HepG2 (cell line): ENCODE measurements around the gene ATP8B1. TPM values are rescaled to one million over a fixed set of nuclear protein-coding genes. Genes with fewer than 3 reads are reported as not detected.

Experiments used
- E2F1 ChIP-seq: sonication (generic); formaldehyde crosslinking; IDR thresholded peaks from 2 replicates; pipeline ENCODE4 v1.5.0; 2020; ENCODE audit warnings: missing genetic modification reagents
- ETS1 ChIP-seq: sonication (generic); formaldehyde crosslinking; IDR thresholded peaks from 2 replicates; pipeline ENCODE4 v1.4.0; 2020; ENCODE audit warnings: missing genetic modification reagents
- KLF12 ChIP-seq: sonication (generic); formaldehyde crosslinking; IDR thresholded peaks from 2 replicates; pipeline ENCODE4 v1.4.0; 2020; ENCODE audit warnings: missing genetic modification reagents, borderline replicate concordance
- MAX ChIP-seq: IDR thresholded peaks from 2 replicates; pipeline ENCODE4 v1.6.1; 2012; ENCODE audit warnings: inconsistent platforms
- NFRKB ChIP-seq: fragments of 450-650 bp; IDR thresholded peaks from 2 replicates; pipeline ENCODE4 v1.6.1; 2017
- NKX3-1 ChIP-seq: sonication (generic); formaldehyde crosslinking; IDR thresholded peaks from 2 replicates; pipeline ENCODE4 v1.5.0; 2020; ENCODE audit warnings: missing genetic modification reagents
- POLR2G ChIP-seq: fragments of 200-400 bp; formaldehyde crosslinking; IDR thresholded peaks from 2 replicates; pipeline ENCODE4 v1.6.1; 2018; ENCODE audit warnings: mild to moderate bottlenecking, low read depth, low read length, moderate library complexity
- RBM39 ChIP-seq: fragments of 200-400 bp; formaldehyde crosslinking; IDR thresholded peaks from one replicate; pipeline ENCODE4 v1.6.1; 2018; ENCODE audit warnings: antibody characterized with exemption, mild to moderate bottlenecking, low read depth, low read length; ENCODE audit not compliant: poor library complexity, severe bottlenecking
- SETDB1 ChIP-seq: sonication (generic); formaldehyde crosslinking; IDR thresholded peaks from 2 replicates; pipeline ENCODE4 v1.5.1; 2020; ENCODE audit warnings: missing genetic modification reagents, mild to moderate bottlenecking, borderline replicate concordance
- SP140L ChIP-seq: sonication (generic); formaldehyde crosslinking; IDR thresholded peaks from 2 replicates; pipeline ENCODE4 v1.4.0; 2020; ENCODE audit warnings: missing genetic modification reagents, borderline replicate concordance
- SRSF4 ChIP-seq: fragments of 200-400 bp; formaldehyde crosslinking; IDR thresholded peaks from one replicate; pipeline ENCODE4 v1.6.1; 2018; ENCODE audit warnings: mild to moderate bottlenecking, low read depth, low read length, moderate library complexity; ENCODE audit not compliant: poor library complexity, severe bottlenecking
- SRY ChIP-seq: sonication (generic); formaldehyde crosslinking; IDR thresholded peaks from 2 replicates; pipeline ENCODE4 v1.8.0; 2022; ENCODE audit warnings: mild to moderate bottlenecking, missing genetic modification reagents
- TSC22D2 ChIP-seq: sonication (generic); formaldehyde crosslinking; IDR thresholded peaks from 2 replicates; pipeline ENCODE4 v1.5.1; 2020; ENCODE audit warnings: missing genetic modification reagents, mild to moderate bottlenecking, borderline replicate concordance
- ZBTB37 ChIP-seq: sonication (generic); formaldehyde crosslinking; IDR thresholded peaks from 2 replicates; pipeline ENCODE4 v1.4.0; 2020; ENCODE audit warnings: mild to moderate bottlenecking, missing genetic modification reagents
- ZNF264 ChIP-seq: sonication (generic); formaldehyde crosslinking; IDR thresholded peaks from 2 replicates; pipeline ENCODE4 v1.4.0; 2020; ENCODE audit warnings: missing genetic modification reagents
- ZNF740 ChIP-seq: sonication (generic); formaldehyde crosslinking; IDR thresholded peaks from 2 replicates; pipeline ENCODE4 v1.4.0; 2020; ENCODE audit warnings: missing genetic modification reagents
- ZNF746 ChIP-seq: sonication (generic); formaldehyde crosslinking; IDR thresholded peaks from 2 replicates; pipeline ENCODE4 v1.8.0; 2022; ENCODE audit warnings: mild to moderate bottlenecking, missing genetic modification reagents
- polyA plus RNA-seq, 8 experiments: library from polyadenylated mRNA; depleted of rRNA in 3 of 8; stranded (reverse) in 7 of 8; unstranded in 1 of 8; fragments of >200 nt; fragmentation: Illumina TruSeq in 4 of 8; extraction: Trizol in 4 of 8; gene quantifications; 2 replicates each; pipeline versions ENCODE4 v1.2.1 to v1.2.3, GENCODE V29; 2011 to 2016; ENCODE audit warnings: low read depth in 4 of 8, missing spikeins in 1 of 8, mixed read lengths in 1 of 8; ENCODE audit not compliant: insufficient read depth in 1 of 8
- total RNA-seq, 5 experiments: library from RNA; depleted of rRNA; stranded (reverse); fragments of >200 nt; fragmentation: Illumina TruSeq; extraction: Trizol; gene quantifications; 2 replicates each; pipeline ENCODE4 v1.2.3, GENCODE V29; 2016; ENCODE audit warnings: low read depth in 1 of 5
- TF ChIP-seq, protein P1 (sequence below): sonication (generic); formaldehyde crosslinking; IDR thresholded peaks from 2 replicates; pipeline ENCODE4 v1.9.0; 2021; ENCODE audit warnings: mild to moderate bottlenecking, missing genetic modification reagents

Gene ATP8B1
- total and polyA plus RNA-seq, 2 of the 13 experiments (the other 11 are each of a cell fraction or from before 2014, with no cell fraction given), result 2.8 to 4.0 TPM

DNA sequence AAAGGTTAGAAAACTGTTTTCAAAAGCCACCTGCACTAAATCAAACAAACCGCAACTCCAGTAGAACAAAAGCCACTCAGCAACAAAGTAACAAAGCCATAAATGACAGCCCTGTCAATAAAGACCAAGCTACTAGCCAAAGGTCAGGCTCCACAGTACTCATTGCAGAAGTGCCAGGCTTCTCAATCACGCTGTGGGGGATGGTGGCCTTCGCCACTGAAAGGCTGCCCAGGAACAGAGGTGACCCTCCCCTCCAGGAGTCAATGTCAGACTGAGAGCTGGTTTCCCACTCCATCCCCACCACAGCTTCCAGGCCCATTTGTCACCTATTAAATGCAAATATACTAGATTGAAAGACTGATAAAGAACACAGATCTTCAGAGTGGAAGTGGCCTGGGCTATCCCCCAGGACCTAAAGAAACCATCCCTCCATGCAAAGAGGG is 5.9 kb downstream of the ATP8B1 start (continued):
- TF ChIP-seq, protein P1, sequence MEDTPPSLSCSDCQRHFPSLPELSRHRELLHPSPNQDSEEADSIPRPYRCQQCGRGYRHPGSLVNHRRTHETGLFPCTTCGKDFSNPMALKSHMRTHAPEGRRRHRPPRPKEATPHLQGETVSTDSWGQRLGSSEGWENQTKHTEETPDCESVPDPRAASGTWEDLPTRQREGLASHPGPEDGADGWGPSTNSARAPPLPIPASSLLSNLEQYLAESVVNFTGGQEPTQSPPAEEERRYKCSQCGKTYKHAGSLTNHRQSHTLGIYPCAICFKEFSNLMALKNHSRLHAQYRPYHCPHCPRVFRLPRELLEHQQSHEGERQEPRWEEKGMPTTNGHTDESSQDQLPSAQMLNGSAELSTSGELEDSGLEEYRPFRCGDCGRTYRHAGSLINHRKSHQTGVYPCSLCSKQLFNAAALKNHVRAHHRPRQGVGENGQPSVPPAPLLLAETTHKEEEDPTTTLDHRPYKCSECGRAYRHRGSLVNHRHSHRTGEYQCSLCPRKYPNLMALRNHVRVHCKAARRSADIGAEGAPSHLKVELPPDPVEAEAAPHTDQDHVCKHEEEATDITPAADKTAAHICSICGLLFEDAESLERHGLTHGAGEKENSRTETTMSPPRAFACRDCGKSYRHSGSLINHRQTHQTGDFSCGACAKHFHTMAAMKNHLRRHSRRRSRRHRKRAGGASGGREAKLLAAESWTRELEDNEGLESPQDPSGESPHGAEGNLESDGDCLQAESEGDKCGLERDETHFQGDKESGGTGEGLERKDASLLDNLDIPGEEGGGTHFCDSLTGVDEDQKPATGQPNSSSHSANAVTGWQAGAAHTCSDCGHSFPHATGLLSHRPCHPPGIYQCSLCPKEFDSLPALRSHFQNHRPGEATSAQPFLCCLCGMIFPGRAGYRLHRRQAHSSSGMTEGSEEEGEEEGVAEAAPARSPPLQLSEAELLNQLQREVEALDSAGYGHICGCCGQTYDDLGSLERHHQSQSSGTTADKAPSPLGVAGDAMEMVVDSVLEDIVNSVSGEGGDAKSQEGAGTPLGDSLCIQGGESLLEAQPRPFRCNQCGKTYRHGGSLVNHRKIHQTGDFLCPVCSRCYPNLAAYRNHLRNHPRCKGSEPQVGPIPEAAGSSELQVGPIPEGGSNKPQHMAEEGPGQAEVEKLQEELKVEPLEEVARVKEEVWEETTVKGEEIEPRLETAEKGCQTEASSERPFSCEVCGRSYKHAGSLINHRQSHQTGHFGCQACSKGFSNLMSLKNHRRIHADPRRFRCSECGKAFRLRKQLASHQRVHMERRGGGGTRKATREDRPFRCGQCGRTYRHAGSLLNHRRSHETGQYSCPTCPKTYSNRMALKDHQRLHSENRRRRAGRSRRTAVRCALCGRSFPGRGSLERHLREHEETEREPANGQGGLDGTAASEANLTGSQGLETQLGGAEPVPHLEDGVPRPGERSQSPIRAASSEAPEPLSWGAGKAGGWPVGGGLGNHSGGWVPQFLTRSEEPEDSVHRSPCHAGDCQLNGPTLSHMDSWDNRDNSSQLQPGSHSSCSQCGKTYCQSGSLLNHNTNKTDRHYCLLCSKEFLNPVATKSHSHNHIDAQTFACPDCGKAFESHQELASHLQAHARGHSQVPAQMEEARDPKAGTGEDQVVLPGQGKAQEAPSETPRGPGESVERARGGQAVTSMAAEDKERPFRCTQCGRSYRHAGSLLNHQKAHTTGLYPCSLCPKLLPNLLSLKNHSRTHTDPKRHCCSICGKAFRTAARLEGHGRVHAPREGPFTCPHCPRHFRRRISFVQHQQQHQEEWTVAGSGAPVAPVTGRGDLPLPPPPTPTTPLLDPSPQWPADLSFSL (CRISPR knock-in tag), result peak; percentile 73; the same call in 1 of the 2 replicates
- TF ChIP-seq SP140L (CRISPR knock-in tag) (no peak), E2F1 (CRISPR knock-in tag) (no peak), SRY (CRISPR knock-in tag) (no peak), ZBTB37 (no peak), KLF12 (CRISPR knock-in tag) (0 out of 2 replicates have a peak, but pooled peaks have one; percentile 56), NFRKB (no peak), POLR2G (no peak), MAX (peak; percentile 61), ZNF740 (CRISPR knock-in tag) (no peak), SRSF4 (no peak), RBM39 (no peak), ZNF264 (peak; percentile 91), TSC22D2 (CRISPR knock-in tag) (no peak), NKX3-1 (peak; percentile 87), SETDB1 (CRISPR knock-in tag) (no peak), ETS1 (CRISPR knock-in tag) (no peak), ZNF746 (CRISPR knock-in tag) (no peak)
